Kidney (tissue), 14 donors: ENCODE measurements around the gene CAMK1G. TPM values are rescaled to one million over a fixed set of nuclear protein-coding genes. Genes with fewer than 3 reads are reported as not detected.

Source experiments
- DNase-seq, 5 donors: peaks; one replicate each; pipeline ENCODE4 v3.0.0-alpha.2; 2013 to 2020
- FAIRE-seq: peaks from 2 replicates; lab custom pipeline; 2012; peaks lifted over from hg19 to GRCh38; lab: Jason Lieb, UNC
- H3K27ac ChIP-seq, 2 donors: one replicate each; pipeline ENCODE4 v1.7.0; 2013; ENCODE audit warnings: low read depth in 2 of 2, low read length in 2 of 2, inconsistent platforms in 1 of 2
- H3K27me3 ChIP-seq: one replicate; pipeline ENCODE4 v1.7.1; 2013; ENCODE audit warnings: low read length, inconsistent platforms; ENCODE audit not compliant: control insufficient read depth, insufficient read depth
- H3K36me3 ChIP-seq, 3 donors: one replicate each; pipeline versions ENCODE4 v1.7.0 to v1.7.1; 2013; ENCODE audit warnings: low read length in 3 of 3, control low read depth in 1 of 3, inconsistent platforms in 1 of 3; ENCODE audit not compliant: insufficient read depth in 3 of 3, control insufficient read depth in 2 of 3
- H3K4me1 ChIP-seq, 3 donors: one replicate each; pipeline versions ENCODE4 v1.7.0 to v1.7.1; 2013; ENCODE audit warnings: low read length in 3 of 3, inconsistent platforms in 1 of 3, low read depth in 1 of 3; ENCODE audit not compliant: control insufficient read depth in 2 of 3, insufficient read depth in 2 of 3
- H3K4me3 ChIP-seq, 3 donors: one replicate each; pipeline versions ENCODE4 v1.7.0 to v1.8.1; 2013; ENCODE audit warnings: low read length in 3 of 3, control low read depth in 1 of 3, inconsistent platforms in 1 of 3
- H3K9ac ChIP-seq, 3 donors: one replicate each; pipeline versions ENCODE4 v1.7.0 to v1.7.1; 2013; ENCODE audit warnings: low read length in 3 of 3, control low read depth in 1 of 3, inconsistent platforms in 1 of 3
- H3K9me3 ChIP-seq, 3 donors: one replicate each; pipeline versions ENCODE4 v1.7.0 to v1.7.1; 2013; ENCODE audit warnings: low read length in 3 of 3, control low read depth in 1 of 3, inconsistent platforms in 1 of 3; ENCODE audit not compliant: control insufficient read depth in 2 of 3, insufficient read depth in 1 of 3
- CTCF ChIP-seq: IDR thresholded peaks from 3 replicates; pipeline ENCODE4 v1.5.1; 2012; ENCODE audit warnings: mild to moderate bottlenecking, moderate library complexity, borderline replicate concordance; ENCODE audit not compliant: insufficient read depth; ENCODE audit errors: extremely low read depth
- intact Hi-C: fragments of 100-400 bp; cut with DNase I; formaldehyde crosslinking; loops from one replicate; pipeline ENCODE4 v1.11.1; 2022
- polyA plus RNA-seq: library from polyadenylated mRNA; stranded (reverse); fragments of 350-450 nt; fragmentation: Illumina TruSeq; extraction: RNeasy Lipid Tissue Mini Kit (QIAGEN cat#74804); gene quantifications from one replicate; pipeline ENCODE4 v1.2.3, GENCODE V29; 2014; ENCODE audit warnings: low read depth, low replicate concordance; ENCODE audit not compliant: insufficient read depth
- total RNA-seq: library from RNA; stranded (reverse); fragmentation: NEBNext Ultra II Directional; extraction: Animal tissue kit (Norgen Biotek cat#: 25700); gene quantifications from one replicate; pipeline ENCODE4 v1.2.1, GENCODE V29; 2021
- donor health status: control.
- donor health status: control.
- donor health status: control.
- donor health status: control.
- donor health status: control.
- donor health status: DM: yes; HTN: yes; CAD: no.
- donor health status: Normal renal cell carcinoma (clear cell type).

CAMK1G gene
- total and polyA plus RNA-seq, 2 donors from 2014 or later, result 1.4 to 5.5 TPM

DNA sequence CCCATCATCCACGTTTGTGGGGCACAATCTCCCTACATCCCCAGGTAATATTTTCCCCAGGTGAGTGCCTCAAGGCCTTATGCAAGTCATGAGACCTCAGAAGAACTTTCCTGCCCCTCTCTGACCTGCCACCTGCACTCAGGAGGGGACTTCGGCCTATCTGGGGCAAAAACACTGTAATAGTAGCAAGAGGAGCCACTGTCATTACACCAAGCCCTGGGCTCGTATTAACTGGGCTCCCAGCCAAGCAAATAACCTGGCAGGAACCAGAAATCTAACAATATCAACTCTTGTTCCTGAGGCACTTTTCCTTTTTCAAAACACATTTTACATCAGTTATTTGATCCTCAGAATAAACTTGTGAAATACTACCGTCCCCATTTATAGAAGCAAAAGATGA is 37.8 kb downstream of the CAMK1G start:
- H3K36me3 ChIP-seq, result no peaks in the 10 kb centered on the region
- H3K9me3 ChIP-seq, result no peaks in the 10 kb centered on the region
- H3K9ac ChIP-seq, result peak overlapping the region in 1 of 3 donors; percentile 12
- no peaks in the 10 kb centered on the region for H3K27me3 ChIP-seq
- peaks cover 0 to 19% (median 4%) of the 10 kb centered on the region in 3 donors for H3K4me1 ChIP-seq
- intact Hi-C loops, result loop anchor here (10.0 kb wide), 1 partner anchor 46 kb away; no protein-coding TSS in a partner anchor
- DNase-seq (no peak), FAIRE-seq (no peak)
- TF ChIP-seq CTCF, result no peak
- H3K4me3 ChIP-seq, result no peak overlapping the region
- H3K27ac ChIP-seq, result no peak overlapping the region

DNA sequence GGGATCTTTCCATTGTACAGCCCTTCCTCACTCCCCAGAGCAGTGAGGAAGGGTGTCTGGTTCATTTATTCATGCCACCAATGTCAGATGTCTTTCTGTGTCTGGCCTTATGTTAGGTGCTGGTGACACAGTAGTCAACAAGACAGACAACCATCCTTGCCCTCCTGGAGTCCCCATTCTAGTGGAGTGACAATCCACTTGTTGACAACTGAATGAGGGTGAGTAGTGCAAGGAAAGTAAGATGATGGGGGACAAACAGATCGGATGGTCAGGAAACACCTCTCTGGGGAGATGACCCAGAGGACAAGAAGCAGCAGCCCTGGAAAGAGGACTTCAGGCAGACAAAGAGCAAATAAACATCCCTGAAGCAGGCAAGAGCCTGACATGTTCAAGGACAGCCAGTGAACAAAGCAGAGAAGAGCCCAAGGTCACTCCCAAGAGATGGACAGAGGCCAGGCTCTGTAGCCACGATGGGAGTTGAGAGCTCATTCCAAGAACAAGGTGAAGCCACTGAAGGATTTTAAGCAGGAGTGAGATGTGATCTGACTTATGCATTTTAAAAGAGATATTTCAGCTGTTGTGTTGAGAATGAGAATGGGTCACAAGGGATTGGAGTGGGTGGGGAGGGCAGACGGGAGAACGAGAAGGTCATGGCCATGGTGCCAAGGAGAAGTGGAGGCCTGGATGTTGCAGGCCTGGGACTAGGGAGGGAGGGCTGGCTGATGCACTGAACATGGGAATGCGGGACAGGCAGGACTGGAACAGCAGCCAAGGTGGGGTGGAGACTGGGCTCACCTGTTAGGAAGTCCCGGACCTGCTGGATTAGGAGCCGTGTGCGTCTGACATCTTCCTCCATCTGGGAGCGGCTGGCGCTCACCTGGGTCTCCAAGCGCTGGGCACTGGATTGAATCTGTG is 38.5 kb downstream of the CAMK1G start:
- H3K9me3 ChIP-seq, result no peaks in the 10 kb centered on the region
- no peak overlapping the region for H3K4me3 ChIP-seq
- FAIRE-seq, result no peak
- DNase-seq, result no peak
- TF ChIP-seq CTCF, result no peak
- peaks cover 0 to 24% (median 8%) of the 10 kb centered on the region in 3 donors for H3K4me1 ChIP-seq
- H3K36me3 ChIP-seq, result no peaks in the 10 kb centered on the region
- no peaks in the 10 kb centered on the region for H3K27me3 ChIP-seq
- no peak overlapping the region for H3K9ac ChIP-seq
- intact Hi-C loops, result loop anchor here (10.0 kb wide), 1 partner anchor 47 kb away; no protein-coding TSS in a partner anchor
- no peak overlapping the region for H3K27ac ChIP-seq

DNA sequence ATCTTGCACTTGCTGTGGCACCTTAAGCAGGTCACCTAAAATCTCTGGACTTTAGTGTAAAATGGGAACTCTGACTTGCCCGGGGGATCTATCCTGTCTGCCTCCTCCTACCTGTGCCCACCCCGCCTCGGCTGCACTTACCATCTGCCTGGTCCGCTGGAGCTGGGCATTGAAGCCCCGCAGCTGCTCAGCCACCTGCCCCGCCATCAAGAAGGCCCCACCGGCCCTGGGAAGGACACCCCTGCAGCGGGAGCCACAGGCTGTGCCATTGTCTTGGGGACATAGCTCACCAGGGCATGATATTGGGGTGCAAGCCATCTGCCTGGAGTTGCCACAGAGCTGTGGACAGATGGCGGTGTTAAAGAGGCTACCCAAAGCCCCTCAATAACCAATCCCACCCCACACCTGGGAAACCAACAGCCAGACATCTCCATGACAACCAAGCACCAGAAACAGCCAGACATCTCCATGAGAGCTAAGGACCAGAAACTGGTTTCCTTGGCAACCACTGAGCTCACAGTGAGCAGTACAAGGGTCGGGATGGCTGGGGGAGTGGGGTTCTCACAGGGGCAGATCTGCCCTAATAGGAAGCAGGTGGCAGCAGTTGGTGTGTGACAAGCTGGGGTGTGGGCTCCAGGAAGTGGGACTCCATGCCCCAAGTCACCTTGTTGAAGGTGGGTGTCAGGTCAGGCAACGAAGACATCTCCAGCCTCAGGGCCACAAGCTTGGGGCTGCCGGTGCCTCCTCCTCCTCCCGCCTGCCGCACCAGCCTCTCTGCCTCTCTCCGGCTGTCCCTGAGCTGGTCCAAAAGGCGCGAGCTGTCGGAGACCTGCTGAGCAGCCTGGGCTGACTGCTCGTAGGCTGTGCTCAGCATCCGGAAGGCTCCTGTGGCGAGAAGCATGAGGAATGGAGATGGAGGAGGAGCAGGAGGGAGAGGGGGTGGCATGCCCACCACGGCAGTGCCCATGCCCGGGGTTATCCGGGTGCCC is 39.6 kb downstream of the CAMK1G start:
- H3K27me3 ChIP-seq, result no peaks in the 10 kb centered on the region
- intact Hi-C loops, result loop anchor here (10.0 kb wide), 1 partner anchor 48 kb away; no protein-coding TSS in a partner anchor
- no peaks in the 10 kb centered on the region for H3K36me3 ChIP-seq
- no peak overlapping the region for H3K9ac ChIP-seq
- FAIRE-seq (no peak), DNase-seq (no peak)
- no peak for TF ChIP-seq CTCF
- H3K4me3 ChIP-seq, result no peak overlapping the region
- peaks cover 0 to 31% (median 14%) of the 10 kb centered on the region in 3 donors for H3K4me1 ChIP-seq
- H3K9me3 ChIP-seq, result no peaks in the 10 kb centered on the region
- no peak overlapping the region for H3K27ac ChIP-seq
